Measurements from ENCODE around the gene CACNA1C.
"Not testable (repeated sequence)": the region's sequence is repeated elsewhere in the genome, so short reads cannot be mapped to it uniquely, and the experiment has no call there.

Gene CACNA1C

DNA sequence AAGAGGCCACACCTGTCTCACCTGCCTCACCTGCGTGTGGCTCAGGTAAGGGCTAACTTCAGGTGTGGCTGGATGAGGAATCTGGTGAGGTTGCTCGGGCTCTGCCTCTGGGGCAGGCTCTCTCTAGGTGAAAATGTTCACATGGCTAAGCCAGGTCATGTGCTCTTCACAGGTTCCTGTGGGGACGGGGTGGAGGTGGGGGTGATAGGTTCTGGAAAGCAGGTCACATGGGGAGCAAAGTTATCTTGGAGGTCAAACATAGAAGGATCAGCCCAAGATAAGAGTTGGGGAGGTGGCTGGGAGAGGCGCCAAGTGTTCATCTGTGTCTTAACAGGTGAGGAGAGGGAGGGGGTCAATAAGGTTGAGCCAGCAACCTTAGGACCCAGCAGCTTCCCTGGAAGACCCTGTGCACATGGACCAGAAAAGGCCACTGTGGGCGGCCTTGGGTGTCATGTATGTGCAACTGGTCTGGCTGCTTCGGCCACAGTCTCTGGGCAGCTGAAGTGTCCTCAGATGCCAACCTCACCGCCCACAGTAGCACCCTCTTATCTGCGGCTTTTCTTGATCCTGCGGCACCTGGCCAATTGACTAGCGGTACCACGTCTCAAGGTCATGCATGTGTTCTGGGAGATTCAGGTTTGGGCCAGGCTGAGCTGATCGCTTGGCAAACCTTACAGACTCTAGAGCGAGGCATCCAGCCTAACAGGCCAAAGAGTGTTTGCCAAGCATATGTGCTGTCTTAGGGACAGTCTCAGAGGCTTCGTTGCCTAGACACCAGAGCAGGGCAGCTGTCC lies 60.5 kb downstream of the CACNA1C start:
- no peak for DNase-seq

DNA sequence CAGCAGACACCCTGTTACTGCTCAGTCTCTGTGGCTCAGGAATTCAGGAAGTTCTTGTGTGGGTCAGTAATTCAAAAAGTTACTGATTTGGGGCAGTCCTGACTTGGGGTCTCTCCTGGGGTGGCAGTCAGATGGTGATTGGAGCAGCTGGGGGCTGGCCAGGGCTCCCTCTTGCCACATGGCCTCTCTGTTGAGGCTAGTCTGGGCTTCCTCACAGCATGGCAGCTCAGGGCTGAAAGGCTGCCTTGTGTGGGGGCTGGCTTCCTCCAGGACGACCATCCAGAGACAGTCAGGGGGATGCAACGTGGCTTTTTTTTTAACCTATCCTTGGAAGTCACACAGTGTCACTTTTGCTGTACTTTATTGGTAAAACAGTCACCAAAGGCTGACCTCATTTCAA lies 61.3 kb downstream of the CACNA1C start:
- no peak for DNase-seq

DNA sequence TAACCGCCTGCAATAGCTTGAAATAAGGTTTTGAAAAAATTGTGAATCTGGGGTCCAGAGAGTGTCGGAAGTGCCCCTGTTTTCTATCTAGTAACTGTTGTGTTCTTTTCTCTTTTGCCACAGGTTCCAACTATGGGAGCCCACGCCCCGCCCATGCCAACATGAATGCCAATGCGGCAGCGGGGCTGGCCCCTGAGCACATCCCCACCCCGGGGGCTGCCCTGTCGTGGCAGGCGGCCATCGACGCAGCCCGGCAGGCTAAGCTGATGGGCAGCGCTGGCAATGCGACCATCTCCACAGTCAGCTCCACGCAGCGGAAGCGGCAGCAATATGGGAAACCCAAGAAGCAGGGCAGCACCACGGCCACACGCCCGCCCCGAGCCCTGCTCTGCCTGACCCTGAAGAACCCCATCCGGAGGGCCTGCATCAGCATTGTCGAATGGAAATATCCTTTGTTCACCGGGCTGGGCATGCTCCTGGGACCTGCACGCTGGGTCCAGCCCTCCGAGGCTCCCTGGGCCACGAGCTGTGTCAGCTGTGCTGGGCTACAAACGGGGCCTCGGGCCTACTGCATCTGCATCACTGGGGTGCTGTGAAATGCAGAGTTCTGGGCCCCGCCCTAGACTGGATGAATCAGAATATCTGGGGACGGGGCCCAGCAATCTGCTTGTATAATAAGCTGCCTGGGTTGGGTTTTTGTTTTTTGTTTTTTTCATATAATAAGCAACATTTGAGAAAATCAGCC lies 62.5 kb downstream of the CACNA1C start:
- DNase-seq = no peak

DNA sequence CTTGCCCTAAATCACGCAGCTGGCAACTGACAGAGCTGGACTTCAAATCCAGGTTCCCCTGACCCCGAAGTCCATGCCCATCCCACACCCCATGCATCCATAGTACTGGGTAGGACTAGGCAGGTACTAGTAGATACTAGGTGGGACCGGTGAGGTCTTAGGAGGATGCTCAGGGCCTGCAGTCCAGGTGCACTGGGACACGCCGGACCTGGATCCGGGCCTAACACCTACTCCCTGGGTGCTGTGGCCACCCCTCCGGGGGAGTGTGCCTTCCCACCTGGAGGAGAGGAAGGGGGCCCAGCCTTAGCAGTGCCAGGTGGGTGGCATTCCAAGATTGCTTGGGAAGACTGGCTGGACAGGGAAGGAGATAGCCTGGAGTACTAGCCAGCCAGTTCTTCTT lies 64.8 kb downstream of the CACNA1C start:
- no peak for DNase-seq

DNA sequence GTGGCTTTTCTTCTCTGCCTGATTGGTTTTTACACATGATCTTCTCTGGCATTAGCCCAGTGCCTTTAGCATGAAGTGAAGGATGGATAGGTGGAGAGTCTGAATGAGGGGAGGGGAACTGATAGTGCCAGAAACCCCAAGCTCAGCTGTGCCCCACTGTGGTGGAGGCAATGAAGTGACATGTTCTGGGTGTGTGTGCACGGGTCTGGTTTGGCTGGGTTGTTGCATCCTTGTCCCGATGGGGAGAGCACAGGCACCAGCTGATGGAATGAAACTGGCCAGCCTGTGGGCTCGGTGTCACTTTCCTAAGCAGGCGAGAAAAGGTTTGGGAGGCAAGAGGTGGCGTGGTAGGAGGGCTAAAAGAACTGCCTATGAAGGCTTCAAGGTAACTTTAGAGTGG lies 65.3 kb downstream of the CACNA1C start:
- no peak for DNase-seq

DNA sequence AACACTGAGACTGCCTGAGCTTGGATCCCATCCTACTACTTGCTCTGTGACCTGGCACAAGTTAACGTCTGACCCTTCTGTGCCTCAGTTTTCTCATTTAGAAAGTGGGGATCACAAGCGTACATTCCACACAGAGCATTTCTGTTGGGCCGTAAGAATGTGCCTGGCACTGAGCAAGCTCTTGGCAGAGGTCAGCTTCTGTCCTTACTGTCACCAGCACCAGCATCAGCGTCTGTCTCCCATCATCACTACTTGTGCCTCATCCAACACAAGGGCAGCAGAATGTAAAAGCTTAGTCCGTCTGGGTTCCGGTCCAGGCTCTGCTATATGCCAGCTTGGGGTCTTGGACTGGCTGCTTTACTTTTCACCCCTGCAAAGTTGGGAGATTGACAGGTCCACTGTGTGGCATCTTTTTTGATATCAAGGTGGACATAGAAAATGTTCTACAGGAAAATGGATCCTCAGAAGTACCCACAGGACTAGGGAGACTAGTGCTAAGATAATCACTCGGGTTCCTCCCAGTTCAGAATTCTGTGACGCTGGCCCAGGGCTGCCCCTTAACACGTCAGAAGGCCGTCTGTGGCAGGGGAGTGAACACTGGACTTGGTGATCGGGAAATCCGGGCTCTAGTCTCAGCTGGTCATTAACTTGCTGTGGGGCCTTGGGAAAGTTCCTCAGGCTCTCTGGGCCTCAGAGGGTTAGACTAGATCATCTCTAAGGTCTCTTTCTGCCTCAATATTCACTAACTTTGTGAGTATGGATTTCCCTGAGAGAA lies 65.9 kb downstream of the CACNA1C start:
- no peak for DNase-seq

DNA sequence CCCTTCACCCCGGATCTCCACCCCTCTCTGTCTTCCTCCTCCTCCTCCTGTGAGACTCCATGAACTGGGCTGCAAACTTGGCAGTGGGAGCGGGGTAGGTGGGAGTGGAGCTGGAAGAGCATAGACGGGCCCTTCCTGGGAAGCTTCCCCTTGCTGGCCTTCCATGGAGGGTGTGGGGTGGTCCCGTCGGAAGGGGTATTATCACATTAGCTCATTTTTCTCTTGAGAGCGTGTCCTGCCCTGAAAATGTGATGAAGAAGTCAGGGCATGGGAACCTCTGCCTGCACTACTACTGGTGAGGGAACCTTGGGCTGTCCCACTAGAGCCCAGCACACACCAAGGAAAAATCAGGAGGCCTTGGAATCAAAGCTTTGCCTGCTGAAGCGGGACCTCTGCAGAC lies 66.5 kb downstream of the CACNA1C start:
- DNase-seq = no peak

DNA sequence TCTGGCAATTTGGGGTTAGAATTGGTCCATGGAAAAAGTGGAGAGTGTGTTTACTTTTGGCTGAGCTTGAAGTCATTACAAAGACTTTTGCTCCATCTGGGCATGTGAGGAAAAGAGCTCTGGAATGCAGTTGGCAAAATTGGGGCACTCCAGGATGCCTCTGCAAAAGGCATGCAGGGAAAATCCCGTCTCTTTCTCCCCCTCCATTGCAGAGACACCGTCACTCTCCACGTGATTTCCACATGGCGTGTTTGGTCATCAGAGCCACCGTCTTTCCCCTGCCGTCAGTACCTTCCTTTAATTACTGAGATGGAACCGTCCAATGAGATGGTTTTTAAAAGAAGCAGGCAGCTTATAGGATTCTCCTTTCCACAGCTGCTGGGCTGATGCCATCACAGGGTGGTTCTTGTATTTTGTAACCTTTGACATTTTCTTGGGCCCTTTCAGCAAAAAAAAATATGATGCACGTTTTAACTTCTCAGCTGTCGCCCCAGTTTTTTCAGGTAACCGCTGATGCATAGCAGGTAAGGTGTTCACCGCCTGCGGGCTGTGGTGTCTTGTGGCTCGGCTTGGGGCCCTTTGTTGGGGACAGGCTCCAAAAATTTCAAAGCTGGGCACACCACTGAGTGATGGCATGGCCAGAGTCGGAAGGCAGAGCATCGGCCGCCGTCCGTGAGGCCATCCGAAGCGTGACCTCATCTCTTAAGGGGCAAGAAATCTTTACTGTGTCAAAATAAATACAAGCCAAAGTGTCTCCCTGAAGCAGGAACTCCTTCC lies 68.4 kb downstream of the CACNA1C start:
- no peak for DNase-seq

DNA sequence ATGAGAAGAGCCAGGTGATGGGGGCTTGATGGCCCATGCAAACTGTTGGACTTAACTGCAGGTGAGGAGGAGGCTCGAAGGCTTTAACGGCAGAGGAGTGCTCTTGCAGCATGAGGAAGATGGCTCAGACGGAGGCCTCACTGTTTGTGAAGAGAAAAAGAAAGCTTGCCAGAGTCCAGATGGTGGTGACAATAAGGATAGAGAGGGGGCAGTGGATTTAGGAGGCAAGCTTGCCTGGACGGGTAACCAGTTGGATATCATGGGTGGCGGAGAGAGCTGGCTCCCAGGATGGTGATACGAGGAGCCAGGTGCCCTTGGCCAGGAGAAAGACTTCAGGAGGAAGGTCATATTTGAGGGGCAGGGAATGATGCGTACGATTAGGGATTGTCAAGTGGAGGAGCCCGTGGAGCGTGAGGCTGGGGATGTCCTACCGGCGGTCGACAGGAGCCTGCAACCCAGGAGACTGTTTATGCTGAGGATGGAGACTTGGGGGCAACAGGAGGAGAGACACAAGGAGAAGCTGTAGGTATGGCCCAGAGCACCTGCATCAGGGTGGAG lies 71.8 kb downstream of the CACNA1C start:
- DNase-seq = no peak

DNA sequence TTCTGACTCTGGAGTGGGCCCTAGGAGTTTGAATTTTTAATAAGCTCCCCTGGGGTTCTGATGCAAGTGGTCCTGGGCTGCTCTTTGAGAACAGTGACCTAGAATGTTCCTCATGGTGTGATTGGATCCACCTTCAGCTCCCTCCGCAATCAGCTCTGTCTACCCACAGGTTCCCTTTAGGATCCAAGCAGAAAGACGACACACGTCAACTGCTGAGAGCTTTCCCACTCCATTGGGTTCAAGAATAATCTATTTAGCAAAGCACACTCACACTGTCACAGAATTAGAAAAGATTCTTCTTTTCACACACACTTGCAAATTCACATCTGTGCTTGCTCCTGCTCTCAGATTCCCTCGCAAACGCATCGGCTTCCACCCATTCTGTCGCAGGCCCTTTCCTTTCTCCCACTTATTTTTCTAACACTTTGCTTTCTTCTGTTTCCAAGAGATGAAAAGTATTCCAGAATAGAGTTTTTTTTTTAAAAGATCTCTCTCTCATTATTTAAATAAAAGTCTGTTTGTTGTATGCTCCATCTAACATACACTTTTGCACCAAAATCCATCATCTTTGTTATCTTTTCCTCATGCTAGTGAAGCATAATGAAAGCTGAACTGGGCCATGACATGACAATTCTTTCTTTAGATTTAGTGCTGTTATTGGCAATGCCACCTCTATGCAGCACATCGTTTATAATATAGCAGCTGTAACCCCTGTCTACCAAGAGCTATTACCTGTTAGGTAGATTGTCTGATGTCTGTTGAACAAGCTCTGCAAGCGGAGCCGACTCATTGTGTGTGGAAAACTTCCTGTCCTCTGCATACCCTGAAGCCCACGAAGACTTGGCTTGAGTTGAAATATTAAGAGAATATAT lies 73.1 kb downstream of the CACNA1C start:
- no peak for DNase-seq

DNA sequence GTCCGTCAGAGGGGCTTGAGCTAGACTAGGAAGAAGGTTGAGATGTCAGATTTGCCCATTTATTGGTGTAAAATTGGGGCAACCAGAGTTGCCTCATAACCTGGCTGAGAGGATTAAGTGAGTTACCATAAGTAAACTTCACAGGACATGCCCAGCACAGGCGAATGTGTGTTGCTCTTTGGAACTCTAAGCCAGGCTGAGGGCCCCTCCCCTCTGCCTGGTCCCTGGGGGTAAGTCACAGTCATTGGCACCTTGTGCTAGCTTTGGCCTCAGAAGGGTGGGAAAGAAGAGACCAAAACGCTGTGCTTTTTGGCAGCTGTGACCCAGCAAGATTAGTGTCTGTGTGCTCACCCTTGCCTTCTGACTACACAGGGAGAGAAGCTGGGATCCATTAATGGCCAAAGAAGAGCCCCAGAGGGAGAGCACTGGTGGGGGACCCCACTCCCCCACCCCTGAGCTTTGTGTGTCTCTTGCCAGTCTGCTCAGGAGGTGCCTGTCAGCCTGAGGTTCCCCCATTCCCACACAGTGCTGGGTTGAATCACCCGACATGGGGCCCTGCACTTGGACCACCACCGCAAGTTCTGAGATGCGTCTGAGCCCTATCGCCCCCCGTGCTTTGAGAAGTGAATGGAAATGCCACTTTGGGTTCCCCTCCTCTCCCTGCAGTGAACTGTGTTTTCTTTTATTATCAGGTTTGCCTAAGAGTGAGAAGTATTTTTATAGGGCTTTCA lies 74.1 kb downstream of the CACNA1C start:
- DNase-seq = no peak

DNA sequence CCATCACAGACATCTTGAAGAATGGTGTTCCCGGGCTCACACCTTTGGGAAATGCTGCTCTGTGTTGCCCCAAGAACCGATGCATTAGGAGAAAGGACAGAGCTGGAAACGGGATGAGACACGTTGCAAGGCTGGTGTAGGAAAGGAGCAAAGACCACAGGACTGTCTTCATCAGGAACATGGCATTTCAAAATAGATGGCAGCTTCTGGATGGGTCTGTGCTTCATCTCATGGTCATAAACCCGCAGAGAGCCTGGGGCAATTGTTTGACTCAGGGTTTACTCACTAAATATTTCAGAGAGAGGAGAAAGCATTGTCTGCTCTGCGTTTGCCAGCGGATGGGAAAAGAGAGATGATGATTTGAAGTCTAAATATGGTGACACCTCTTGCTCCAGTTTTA lies 76.3 kb downstream of the CACNA1C start:
- peak; percentile 55 for DNase-seq

DNA sequence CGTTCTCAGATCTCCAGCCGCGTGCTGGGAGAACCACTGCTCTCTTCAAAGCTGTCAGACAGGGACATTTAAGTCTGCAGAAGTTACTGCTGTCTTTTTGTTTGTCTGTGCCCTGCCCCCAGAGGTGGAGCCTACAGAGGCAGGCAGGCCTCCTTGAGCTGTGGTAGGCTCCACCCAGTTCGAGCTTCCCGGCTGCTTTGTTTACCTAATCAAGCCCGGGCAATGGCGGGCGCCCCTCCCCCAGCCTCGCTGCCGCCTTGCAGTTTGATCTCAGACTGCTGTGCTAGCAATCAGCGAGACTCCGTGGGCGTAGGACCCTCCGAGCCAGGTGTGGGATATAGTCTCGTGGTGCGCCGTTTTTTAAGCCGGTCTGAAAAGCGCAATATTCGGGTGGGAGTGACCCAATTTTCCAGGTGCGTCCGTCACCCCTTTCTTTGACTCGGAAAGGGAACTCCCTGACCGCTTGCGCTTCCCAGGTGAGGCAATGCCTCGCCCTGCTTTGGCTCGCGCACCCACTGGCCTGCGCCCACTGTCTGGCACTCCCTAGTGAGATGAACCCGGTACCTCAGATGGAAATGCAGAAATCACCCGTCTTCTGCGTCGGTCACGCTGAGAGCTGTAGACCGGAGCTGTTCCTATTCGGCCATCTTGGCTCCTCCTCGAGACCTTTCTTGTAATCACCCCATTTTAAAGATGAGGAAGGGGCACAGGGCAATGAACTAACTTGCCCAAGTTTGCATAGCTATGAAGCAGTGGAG lies 83.1 kb downstream of the CACNA1C start:
- not testable (repeated sequence) for DNase-seq

DNA sequence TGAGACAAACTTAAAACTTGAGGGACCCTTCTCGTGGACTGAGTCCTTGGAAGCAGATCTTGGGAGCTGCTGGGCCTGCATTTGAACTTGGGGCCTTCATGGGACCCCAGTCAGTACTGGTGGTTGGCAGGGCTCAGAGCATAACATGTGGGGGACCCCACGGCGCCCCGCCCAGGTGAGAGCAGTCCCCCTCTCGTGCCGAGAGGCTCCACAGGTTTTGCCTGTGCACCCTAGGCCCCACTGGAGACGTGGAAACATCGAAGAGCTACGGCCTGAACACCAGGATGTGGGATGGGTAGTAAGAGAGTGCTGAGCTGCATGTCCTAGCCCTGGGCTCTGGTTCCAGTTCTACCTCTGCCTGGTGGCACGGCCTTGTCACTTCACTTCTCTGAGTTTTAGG lies 84.1 kb downstream of the CACNA1C start:
- no peak for DNase-seq

DNA sequence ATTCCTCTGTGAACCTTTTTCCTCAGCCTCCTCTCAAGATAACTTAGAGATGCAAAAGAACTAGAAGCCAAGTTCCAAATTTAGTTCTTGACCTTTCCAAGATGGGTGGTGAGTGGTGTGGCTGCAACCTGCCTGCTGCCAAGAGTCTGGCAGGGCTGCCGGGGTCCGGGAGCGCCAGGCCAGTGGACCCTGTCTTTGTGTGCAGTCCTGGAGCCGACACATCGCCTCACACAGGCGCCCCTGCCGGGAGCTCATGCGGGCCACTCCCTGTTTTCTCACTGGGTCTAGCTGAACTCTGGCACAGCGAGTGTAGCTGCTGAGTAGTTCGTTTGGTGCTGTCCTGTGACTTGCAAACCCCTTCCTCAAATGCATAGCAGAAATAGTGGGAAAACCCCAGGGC lies 84.9 kb downstream of the CACNA1C start:
- no peak for DNase-seq

DNA sequence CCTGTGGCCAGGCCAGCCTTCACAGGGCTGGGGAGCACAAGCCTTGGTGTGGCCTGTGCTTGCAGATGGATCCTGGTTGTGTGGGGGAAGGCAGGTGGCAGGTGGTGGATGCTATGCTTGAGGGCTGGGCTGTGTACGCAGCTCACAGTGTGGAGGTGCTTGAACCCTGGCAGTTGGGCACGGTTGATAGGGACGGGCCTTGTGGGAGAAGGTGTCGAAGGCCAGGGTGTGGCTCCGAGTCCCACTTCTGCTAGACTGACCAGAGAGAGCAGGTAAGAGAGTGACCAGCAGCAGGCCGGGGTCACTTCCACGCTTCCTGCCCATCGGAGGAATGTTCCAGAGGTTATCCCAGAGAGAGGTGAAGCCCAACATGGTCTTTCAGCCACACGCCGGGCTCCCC lies 85.5 kb downstream of the CACNA1C start:
- no peak for DNase-seq

DNA sequence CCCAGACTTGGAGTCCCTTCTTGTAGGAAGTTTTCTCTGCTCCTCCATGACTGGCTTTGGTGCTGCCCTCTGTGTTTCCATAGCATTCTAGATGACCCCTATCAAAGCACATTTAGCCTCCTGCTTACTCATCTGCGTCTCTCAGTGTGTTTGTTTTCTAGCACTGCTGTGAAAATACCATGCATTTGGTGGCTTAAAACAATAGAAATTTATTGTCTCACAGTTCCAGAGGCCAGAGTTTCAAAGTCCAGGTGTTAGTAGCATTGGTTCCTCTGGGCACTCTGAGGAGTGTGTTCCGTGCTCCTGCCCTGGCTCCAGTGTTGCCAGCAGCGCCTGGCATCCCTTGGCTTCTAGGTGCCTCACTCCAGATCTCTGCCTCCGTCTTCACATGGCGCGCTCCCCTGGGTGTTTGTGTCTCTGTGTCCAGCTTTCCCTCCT lies 86.1 kb downstream of the CACNA1C start:
- no peak for DNase-seq

DNA sequence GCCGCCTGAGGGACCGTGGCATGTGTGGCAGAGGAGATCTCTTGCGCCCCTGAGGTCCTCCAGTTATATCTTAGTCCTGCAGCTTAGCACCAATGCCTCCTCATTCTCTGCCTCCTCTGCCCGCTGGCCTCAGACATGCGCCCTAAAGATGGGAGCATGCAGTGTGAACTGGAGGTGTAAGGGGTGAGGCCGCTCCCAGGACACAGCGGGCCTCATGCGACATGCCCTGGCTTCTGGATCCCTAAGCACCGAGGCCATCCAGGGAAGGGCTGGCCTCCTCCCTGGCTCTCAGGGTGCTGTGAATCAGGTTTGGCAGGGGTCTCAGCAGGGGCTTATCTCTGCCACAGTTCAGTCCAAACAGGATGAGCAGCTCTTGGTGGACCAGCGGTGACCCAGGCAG lies 86.9 kb downstream of the CACNA1C start:
- no peak for DNase-seq

DNA sequence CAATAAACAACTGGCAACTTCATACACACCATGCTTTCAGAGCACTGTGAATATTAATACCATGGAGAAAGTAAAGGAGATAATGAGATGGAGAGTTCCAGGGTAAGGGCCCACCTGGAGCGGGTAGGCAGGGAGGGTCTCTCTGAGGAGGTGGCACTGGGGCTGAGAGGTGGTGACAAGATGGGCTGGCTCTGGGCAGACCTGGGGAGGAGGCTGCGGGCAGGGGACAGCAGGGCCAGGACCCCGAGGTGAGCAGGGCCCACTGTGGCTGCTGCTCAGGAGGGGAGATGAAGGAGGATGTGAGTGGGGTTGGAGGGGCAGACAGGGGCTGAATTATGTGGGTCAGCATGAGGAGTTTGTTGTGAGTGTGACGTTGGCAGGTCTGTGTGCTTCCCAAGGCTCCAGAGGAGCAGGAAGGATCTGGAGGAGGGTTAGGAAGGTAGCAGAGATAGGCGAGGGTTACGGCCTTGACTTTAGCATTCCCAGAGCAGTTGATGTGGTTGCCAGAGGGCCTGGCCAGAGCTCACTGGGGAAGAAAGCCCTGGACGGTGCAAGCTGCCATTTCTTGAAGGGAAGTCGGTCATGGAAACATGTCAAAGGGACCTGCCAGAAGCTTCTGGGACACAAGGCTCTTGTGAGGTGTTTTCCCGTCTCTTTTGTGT lies 88.2 kb downstream of the CACNA1C start:
- no peak for DNase-seq
